ENCODE measurements around the gene THRA. TPM values are rescaled to one million over a fixed set of nuclear protein-coding genes. Genes with fewer than 3 reads are reported as not detected.
A peak's percentile ranks its signal among the peaks of the same experiment; 100 is the strongest.

Gene THRA
- polyA plus RNA-seq, 1 of the 3 experiments (the other 2 are of a cell fraction): 23.1 TPM

- WGBS (ENCODE audit: low lambda C conversion rate): 82% methylated on average over 8 of the region's 9 CpGs
- Histone ChIP-seq H3K9me3 (no peaks in the 10 kb centered on the region), H3F3A (replicated peaks; ENCODE audit: insufficient read depth) (peaks cover 14% of the 10 kb centered on the region), H3K27me3 (ENCODE audit: insufficient read depth) (no peaks in the 10 kb centered on the region), H3K9ac (peak overlapping the region; percentile 68), H2AFZ (ENCODE audit: low read depth) (no peak overlapping the region), H3K9me2 (no peaks in the 10 kb centered on the region), H4K20me1 (ENCODE audit: insufficient read depth) (0 out of 2 replicates have a peak, but pooled peaks cover 5% of the 10 kb centered on the region), H3K27ac (ENCODE audit: low read depth in 2 of 2, low read length in 1 of 2) (peak overlapping the region; percentile 71 to 95), H3K4me3 (ENCODE audit: low read depth in 2 of 2, low read length in 1 of 2) (peak overlapping the region; percentile 57 to 73; a peak in 3 of 4 replicates), H3K79me2 (ENCODE audit: insufficient read depth) (peaks cover 31% of the 10 kb centered on the region), H3K4me1 (ENCODE audit: control insufficient read depth in 1 of 2, insufficient read depth in 2 of 2, low read depth in 1 of 2, low read length in 1 of 2) (peaks cover 13 to 28% of the 10 kb centered on the region in 2 experiments; a peak in 1 of 4 replicates), H3K36me3 (replicated peaks in 1 of 2; ENCODE audit: control insufficient read depth in 1 of 2, insufficient read depth in 2 of 2, low read length in 1 of 2) (peaks cover 29 to 30% of the 10 kb centered on the region in 2 experiments), H3K4me2 (peak overlapping the region; percentile 96)
- DNase-seq: no peak
- ChIA-PET CTCF (interaction anchor here (0.9 to 12.5 kb wide), 11 partner anchors 8 to 79 kb away, joined by 3 to 98 read pairs (median 4); partner anchors contain the start of gene RAPGEFL1), POLR2A (interaction anchor here (1.4 to 3.3 kb wide), 3 partner anchors 14 to 121 kb away, joined by 3 to 25 read pairs (median 9); partner anchors contain the start of gene WIPF2)
- no peak for TF ChIP-seq TAF1 (IDR thresholded peaks at IDR 0.05; ENCODE audit: borderline replicate concordance, low read depth, low read length)
- no peak for TF ChIP-seq SMC3 (IDR thresholded peaks at IDR 0.05; ENCODE audit: low read depth, low read length)
- no peak for TF ChIP-seq RFX5 (IDR thresholded peaks at IDR 0.05; ENCODE audit: low read length)
- TF ChIP-seq PBX3 (IDR thresholded peaks at IDR 0.05): no peak
- TF ChIP-seq GATA2 (CRISPR knock-in tag; IDR thresholded peaks at IDR 0.05): no peak
- no peak for TF ChIP-seq MAX (IDR thresholded peaks at IDR 0.05; ENCODE audit: low read depth)
- no peak for TF ChIP-seq NRF1 (IDR thresholded peaks at IDR 0.05; ENCODE audit: low read depth, low read length)
- no peak for TF ChIP-seq GABPA (IDR thresholded peaks at IDR 0.05; ENCODE audit: low read depth)
- TF ChIP-seq NFIC (IDR thresholded peaks at IDR 0.05; ENCODE audit: borderline replicate concordance): no peak
- TF ChIP-seq EP300 (IDR thresholded peaks at IDR 0.05; ENCODE audit: borderline replicate concordance in 1 of 2, low read depth in 1 of 2, low read length in 1 of 2): no peak
- no peak for TF ChIP-seq TEAD4 (IDR thresholded peaks at IDR 0.05; ENCODE audit: borderline replicate concordance, insufficient read depth)
- no peak for TF ChIP-seq ZBTB33 (IDR thresholded peaks at IDR 0.05; ENCODE audit: borderline replicate concordance, low read depth)
These were observed 35.4 kb downstream of the THRA start for GRCh38 chr17:40097931-40098845.

Measured in SK-N-SH (cell line).